Activated CD8-positive, alpha-beta memory T cell treated with anti-CD3 and anti-CD28 coated beads for 4 hours (primary cell): ENCODE data around the gene CLEC4M.
A peak's percentile ranks its signal among the peaks of the same experiment; 100 is the strongest.
"Not testable (repeated sequence)": the region's sequence is repeated elsewhere in the genome, so short reads cannot be mapped to it uniquely, and the experiment has no call there.

ENCODE experiments used
- DNase-seq, 2 donors: peaks; one replicate each; pipeline ENCODE4 v3.0.0-alpha.2; 2020; ENCODE audit warnings: low read depth in 2 of 2

CLEC4M gene

GRCh38 chr19:7740682-7741054 is 22.4 kb upstream of the CLEC4M start:
- DNase-seq: no peak

GRCh38 chr19:7742575-7742974 is 20.5 kb upstream of the CLEC4M start:
- no peak for DNase-seq

DNA sequence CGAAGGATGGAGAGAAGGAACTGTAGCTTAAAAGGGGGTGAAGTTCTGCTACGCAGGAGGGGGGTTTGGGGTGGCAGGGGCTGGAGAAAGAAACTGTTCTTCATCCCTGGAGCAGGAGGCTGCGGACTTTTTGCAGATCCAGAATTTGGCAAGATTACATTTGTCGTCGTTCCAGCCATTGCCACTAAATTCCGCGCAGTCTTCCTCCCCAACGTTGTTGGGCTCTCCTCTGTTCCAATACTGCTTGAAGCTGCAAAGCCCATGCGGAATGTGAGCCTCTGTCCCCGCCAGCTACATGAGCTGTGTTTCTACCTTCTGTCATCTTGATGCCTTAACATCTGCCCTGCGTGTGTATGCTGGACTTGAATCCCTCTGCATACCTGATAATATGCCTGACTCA is 20.1 kb upstream of the CLEC4M start:
- DNase-seq: no peak

- no peak for DNase-seq
These were observed 19.6 kb upstream of the CLEC4M start for GRCh38 chr19:7743425-7743841.

DNA sequence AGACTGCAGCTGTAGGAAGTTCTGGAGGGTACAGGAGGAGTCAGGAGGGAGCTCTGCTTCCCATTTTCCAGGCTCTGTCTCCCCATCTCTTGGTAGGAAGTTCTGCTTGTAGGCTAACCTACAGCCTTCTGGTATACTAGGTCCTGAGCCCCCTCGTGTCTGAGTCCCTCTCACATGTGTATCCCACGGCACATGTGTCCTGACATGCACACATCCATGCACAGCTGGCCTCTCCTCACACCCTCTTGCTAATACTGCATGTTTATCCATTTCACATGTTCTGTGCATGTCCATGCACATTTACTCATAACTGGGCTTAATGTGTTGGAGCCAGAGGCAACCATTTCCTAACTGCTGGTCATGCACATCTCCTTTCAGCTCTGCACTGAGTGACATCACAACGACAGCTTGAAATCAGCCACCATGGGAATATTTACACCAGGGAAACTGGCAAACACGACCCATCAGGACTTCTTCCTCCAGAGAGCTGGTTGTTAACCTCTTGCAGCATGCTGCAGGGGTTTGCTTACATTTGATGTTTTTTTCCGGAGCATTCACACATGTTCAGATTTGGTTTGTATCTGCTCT is 18.8 kb upstream of the CLEC4M start:
- no peak for DNase-seq

- DNase-seq: no peak
These were observed 18.0 kb upstream of the CLEC4M start for GRCh38 chr19:7744871-7745650.

GRCh38 chr19:7746306-7746705 is 16.7 kb upstream of the CLEC4M start:
- DNase-seq: not testable (repeated sequence)

DNA sequence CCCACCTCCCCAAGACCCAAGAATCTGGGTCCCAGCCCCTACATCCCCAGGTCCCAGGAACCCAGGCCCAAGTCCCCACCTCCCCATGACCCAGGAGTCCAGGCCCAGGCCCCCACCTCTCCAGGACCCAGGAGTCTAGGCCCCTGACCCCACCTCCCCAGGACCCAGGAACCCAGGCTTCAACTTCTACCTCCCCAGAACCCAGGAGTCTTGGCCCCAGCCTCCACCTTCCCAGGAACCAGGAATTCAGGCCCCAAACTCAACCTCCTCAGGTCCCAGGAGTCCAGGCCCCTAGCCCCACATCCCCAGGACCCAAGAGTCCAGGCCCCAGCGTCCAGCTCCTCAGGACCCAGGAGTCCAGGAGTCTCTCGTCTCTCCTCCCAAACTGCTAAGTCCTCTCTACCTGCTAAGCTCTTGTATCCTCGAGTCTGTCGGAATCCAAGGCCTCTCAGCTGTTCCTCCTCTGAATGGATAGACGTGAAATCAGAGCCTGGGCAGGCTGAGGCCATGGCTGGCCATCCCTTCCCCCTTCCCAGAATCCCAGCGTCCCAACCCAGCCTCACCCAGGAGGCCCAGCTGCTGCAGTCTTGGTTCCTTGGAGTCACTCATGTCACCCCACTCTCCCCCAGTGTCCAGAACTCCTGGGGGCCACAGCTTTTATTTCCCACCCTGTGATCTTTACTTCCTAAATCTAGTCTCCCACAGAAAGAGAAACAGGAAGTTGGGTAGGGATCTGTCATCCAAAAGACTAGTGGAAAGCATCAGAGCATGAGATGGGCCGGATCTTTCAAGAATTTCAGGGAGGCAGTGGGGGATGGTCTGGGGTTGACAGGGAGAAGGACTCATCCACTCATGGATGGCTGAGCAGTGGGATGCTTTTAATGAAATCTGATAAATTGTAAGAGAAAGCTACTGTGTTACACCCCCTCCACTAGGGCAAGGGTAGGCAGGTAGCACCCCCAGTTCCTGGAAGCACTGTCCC is 15.8 kb upstream of the CLEC4M start, which contains the start of gene CD209:
Gene CD209 (minus strand): TSS at position 632 of the 982 bp plus-strand sequence. CDS start 23 bp downstream, at position 609.
- no peak for DNase-seq

- no peak for DNase-seq
These were observed 14.9 kb upstream of the CLEC4M start for GRCh38 chr19:7748171-7748570.

DNA sequence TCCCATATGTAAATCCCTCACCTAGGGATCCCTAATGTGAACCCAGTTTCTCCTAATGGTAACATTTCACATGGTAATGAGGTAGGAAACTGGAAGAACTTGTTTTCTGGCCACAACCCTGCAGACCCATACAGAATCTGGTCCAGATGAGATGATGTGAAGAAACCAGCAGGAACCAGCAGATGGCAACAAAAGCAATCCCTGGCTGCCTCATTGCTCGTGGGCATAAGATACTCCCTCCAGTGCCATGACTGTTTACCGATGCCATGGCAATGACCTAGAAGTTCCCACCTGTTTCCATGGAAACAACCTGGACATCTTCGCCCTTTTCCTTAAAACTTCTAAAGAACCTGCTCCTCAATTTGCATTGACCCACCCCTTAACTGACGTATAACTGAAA is 14.3 kb upstream of the CLEC4M start:
- no peak for DNase-seq

- peak in 1 of 2 donors; percentile 28 for DNase-seq
These were observed 11.8 kb upstream of the CLEC4M start for GRCh38 chr19:7751157-7751783.

GRCh38 chr19:7756258-7756657 is 6.8 kb upstream of the CLEC4M start:
- no peak for DNase-seq

- no peak for DNase-seq
These were observed 5.7 kb upstream of the CLEC4M start for GRCh38 chr19:7757358-7757757.

- DNase-seq: no peak
These were observed 3.9 kb upstream of the CLEC4M start for GRCh38 chr19:7759156-7759555.

- DNase-seq: no peak
These were observed 653 bp downstream of the CLEC4M start for GRCh38 chr19:7763696-7764095.

DNA sequence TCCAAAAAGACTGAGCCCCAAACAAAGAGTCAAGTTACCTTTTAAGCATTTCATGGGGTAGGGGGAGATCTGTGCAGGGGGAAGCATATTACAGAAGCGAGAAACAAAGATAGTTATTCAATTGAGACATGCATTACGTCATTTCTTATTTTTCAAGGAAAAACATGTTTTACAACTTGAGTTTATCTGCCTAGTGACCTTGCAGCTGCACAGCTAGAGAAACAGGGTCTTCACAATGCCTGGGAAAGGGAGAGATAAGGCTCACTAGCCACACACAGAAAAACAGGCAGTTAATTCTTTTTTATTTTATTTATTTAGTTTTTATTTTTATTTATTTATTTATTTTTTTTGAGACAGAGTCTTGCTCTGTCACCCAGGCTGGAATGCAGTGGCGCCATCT is 1.1 kb downstream of the CLEC4M start:
- DNase-seq: not testable (repeated sequence)

- DNase-seq: not testable (repeated sequence)
These were observed 2.0 kb downstream of the CLEC4M start for GRCh38 chr19:7765043-7765442.

GRCh38 chr19:7766535-7766934 is 3.5 kb downstream of the CLEC4M start:
- DNase-seq: no peak

DNA sequence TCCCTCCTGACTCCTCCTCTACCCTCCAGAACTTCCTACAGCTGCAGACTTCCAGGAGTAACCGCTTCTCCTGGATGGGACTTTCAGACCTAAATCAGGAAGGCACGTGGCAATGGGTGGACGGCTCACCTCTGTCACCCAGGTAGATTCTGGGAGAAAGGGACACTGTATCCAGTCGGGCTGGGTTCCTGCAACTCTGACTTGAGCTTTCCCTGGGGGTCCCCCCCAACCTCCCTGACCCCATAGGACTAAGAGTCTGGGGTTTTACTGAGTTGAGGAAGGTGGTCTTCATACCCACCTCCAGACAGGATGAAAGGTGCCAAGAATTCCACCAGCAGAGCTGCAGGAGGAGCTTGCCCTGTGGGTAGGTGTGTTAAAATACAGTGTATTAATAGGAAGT is 4.4 kb downstream of the CLEC4M start:
- DNase-seq: no peak

GRCh38 chr19:7769171-7769570 is 6.1 kb downstream of the CLEC4M start:
- no peak for DNase-seq

GRCh38 chr19:7771072-7771471 is 8.0 kb downstream of the CLEC4M start:
- no peak for DNase-seq
